Left ventricle myocardium superior (tissue), 1 donor: ENCODE measurements around the gene DIP2C. TPM values are rescaled to one million over a fixed set of nuclear protein-coding genes. Genes with fewer than 3 reads are reported as not detected.

Source experiments
- ATAC-seq: fragments of 200-7000 bp; cut with Tn5 transposase; one replicate; pipeline ENCODE4 v1.9.1; 2020; ENCODE audit warnings: mild to moderate bottlenecking, moderate library complexity
- DNase-seq: peaks from one replicate; pipeline ENCODE4 v3.0.0-alpha.2; 2020
- intact Hi-C: fragments of 100-400 bp; cut with micrococcal nuclease; formaldehyde crosslinking; loops from one replicate; pipeline ENCODE4 v1.11.0; 2022
- total RNA-seq: library from RNA; stranded (reverse); fragmentation: NEBNext Ultra II Directional; extraction: Animal tissue kit (Norgen Biotek cat#: 25700); gene quantifications from one replicate; pipeline ENCODE4 v1.2.1, GENCODE V29; 2021
- donor health status: DM: no; HTN: yes; CAD: no; lungs with severe emphysema.

DIP2C gene
- total RNA-seq, 1 donor from 2014 or later: 32.6 TPM

- ATAC-seq: no peak
- DNase-seq: no peak
- intact Hi-C loops: no loop called here
Measured at GRCh38 chr10:506451-507354, 182.8 kb downstream of the DIP2C start.

- DNase-seq: no peak
Measured at GRCh38 chr10:505419-505818, 184.0 kb downstream of the DIP2C start.

DNA sequence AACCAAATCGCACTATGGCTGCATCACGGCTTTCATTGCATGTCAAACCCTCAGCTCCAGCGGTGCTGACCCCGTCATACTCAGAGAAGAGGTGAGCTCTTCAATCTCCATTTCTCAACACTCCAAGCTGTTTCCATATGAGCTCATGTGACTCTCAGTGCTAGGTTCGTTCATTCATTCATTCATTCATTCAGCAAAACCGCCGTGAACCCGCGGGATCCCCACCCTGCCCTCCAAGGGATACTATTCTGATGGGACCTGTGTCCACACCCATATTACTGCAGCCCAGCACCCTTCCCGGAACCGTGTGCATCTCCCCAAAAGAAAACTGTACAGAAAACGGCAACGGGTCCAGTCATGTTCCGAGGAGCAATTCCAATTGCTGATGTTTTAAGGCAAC lies 184.7 kb downstream of the DIP2C start:
- DNase-seq (no peak), ATAC-seq (no peak)
- intact Hi-C loops: no loop called here

More at GRCh38 chr10:505419-505818, 184.0 kb downstream of the DIP2C start:
- no peak for ATAC-seq
- intact Hi-C loops: no loop called here

DNA sequence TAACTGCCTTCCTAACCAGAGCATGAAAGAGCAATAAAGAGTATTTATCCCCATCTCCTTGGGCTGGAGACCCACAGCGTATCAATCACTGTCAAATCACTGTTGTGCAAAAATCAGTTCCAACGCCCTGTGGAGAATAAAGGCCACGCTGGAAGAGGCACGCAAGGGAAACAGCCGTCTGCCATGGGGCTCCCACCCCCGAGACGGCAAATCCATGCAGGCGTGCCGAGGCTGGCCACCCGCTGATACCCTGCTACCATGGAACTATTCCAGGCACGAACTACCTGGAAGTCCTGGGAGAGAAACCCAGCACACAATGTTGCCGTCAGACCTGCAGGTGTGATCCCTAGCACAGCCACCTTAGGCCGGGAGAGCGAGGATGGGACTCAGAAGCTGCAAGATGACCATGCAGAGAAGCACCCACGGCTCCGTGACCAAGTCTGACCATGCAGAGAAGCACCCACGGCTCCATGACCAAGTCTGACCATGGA lies 185.3 kb downstream of the DIP2C start:
- no peak for DNase-seq
- intact Hi-C loops: no loop called here
- no peak for ATAC-seq

GRCh38 chr10:501596-501995 lies 187.9 kb downstream of the DIP2C start:
- DNase-seq (no peak), ATAC-seq (no peak)
- intact Hi-C loops: no loop called here

GRCh38 chr10:500876-501275 lies 188.6 kb downstream of the DIP2C start:
- ATAC-seq (no peak), DNase-seq (no peak)
- intact Hi-C loops: no loop called here

DNA sequence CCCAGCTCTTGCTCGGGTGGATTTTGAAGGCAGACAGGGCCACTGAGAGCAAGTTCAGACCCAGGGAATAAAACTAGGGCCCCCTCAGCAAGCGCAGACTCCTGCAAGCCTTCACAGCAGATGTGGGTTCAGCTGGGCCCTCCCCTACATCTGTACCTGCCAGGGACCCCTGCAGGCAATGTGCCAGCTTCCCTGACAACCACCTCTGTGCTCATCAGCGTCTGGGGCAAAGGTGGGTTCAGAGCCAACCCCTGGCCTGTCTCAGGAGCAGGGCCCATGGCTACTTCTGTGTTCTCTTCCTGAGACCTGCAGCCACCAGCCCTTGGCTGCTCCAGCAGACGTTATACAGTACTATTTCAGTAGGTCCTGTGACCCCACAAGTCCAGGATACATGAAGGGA lies 189.5 kb downstream of the DIP2C start:
- intact Hi-C loops: no loop called here
- ATAC-seq (peak; percentile 22), DNase-seq (no peak)

- ATAC-seq: peak; percentile 42
- intact Hi-C loops: no loop called here
- DNase-seq: no peak
Measured at GRCh38 chr10:498760-499435, 190.6 kb downstream of the DIP2C start.

- intact Hi-C loops: no loop called here
Measured at GRCh38 chr10:497898-498451, 191.5 kb downstream of the DIP2C start.

GRCh38 chr10:497289-497688 lies 192.2 kb downstream of the DIP2C start:
- intact Hi-C loops: no loop called here
- DNase-seq (no peak), ATAC-seq (no peak)

More at GRCh38 chr10:497898-498451, 191.5 kb downstream of the DIP2C start:
- ATAC-seq (peak; percentile 38), DNase-seq (no peak)

GRCh38 chr10:494556-494955 lies 194.9 kb downstream of the DIP2C start:
- ATAC-seq (no peak), DNase-seq (no peak)
- intact Hi-C loops: no loop called here

- no peak for ATAC-seq
- no peak for DNase-seq
- intact Hi-C loops: no loop called here
Measured at GRCh38 chr10:494149-494542, 195.3 kb downstream of the DIP2C start.

DNA sequence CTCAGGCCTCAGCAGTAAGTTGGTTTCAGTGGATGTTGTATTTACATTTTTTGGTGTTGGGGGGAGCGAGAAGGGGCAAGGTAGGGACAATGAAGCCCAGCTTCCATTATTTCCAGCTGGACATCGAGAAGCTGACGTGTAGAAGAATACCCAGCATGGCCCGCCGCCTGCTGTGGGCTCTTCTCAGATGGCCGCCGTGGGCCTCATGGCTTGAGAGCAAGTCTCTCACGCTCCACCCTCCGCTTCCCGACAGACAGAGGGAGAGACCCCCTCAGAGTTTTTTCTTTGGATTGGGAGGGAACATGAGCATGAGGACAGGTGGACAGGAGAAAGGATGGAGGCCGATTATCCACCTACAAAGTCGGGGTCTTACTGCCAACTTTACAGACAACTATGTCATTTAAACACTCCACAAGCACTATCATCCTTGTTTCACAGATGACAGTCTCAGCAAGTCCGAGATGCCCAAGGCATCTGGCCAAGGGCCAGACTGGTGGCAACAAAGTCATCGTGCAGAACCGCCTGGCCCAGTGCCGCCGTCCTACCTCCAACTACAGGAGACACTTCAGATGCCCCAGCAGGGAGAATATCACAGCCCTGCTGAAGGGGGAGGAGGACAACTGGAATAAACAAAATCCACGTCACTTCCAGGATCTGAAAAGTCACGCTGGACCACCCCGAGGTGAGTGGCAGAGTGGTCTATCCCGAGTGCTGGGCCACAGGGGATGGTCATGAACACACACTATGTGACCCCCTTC lies 195.9 kb downstream of the DIP2C start:
- no peak for ATAC-seq
- peak; percentile 58 for DNase-seq
- intact Hi-C loops: no loop called here

DNA sequence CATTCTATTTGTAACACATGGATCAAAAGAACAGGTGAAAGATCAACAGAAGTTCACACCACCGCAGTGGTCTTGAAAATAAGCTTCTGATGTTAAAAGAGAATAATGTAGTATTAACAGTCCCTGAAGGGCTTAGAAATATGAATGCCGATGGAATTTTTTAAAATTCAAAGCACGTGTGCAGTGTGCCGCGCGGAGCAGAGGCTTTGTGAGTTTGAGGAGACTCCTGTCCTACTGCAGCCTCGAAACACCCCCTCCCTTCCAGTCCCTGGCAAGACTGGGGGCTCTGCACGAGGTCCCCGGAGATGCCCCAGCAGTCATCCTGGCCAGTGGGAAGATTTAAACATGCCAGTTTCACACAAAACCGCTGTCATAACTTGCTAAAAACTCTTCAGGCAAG lies 196.6 kb downstream of the DIP2C start:
- ATAC-seq (no peak), DNase-seq (no peak)
- intact Hi-C loops: no loop called here

GRCh38 chr10:491667-492424 lies 197.6 kb downstream of the DIP2C start:
- no peak for DNase-seq
- intact Hi-C loops: no loop called here
- no peak for ATAC-seq

GRCh38 chr10:490891-491571 lies 198.4 kb downstream of the DIP2C start:
- ATAC-seq (peak; percentile 77), DNase-seq (peak; percentile 76)
- intact Hi-C loops: no loop called here

DNA sequence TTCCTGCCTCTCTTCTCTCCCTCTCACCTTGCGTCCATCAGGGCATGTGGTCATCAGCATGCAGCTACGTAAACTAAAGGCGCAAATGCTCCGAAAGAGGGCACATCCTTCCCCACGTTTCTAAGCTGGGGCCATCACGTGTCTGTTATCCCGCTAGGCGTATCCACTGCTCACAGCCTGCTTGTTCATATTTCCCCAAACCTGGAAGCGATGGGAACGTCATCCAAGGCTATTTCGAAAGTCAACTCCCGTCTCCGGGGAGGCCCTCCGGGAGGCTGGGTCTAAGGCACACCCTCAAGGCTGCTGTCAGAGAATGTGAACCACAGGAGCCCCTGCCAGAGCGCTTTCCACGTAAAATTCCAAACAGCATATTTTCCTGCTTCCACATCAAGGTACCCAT lies 199.2 kb downstream of the DIP2C start:
- intact Hi-C loops: no loop called here
- ATAC-seq (peak; percentile 78), DNase-seq (peak; percentile 79)

DNA sequence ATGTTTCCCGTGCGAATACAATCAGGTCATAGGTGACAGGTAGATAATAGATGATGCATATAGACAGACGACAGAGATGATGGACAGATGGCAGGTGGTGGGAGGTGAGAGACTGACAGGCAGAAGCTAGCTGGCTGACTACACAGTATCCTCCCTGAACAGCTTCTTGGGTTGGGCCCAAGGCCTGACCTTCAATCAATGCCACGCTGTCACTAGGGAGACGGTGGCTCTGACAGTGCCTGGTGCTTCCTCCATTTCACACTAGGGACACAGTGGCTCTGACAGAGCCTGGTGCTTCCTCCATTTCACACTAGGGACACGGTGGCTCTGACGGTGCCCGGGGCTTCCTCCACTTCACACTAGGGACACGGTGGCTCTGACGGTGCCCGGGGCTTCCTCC lies 200.1 kb downstream of the DIP2C start:
- intact Hi-C loops: no loop called here
- DNase-seq (peak; percentile 59), ATAC-seq (peak; percentile 63)
